ENCODE results near the gene MARK3. TPM values are rescaled to one million over a fixed set of nuclear protein-coding genes. Genes with fewer than 3 reads are reported as not detected.

Gene MARK3
- total RNA-seq, 1 donor from 2014 or later = 99.4 TPM

- DNase-seq (no peak), ATAC-seq (no peak)
- intact Hi-C loops (cut with DNase I) = no loop called here
- Histone ChIP-seq H3K9me3 (peaks cover 5% of the 10 kb centered on the region), H3K27me3 (ENCODE audit: low read depth) (no peaks in the 10 kb centered on the region), H3K4me1 (no peaks in the 10 kb centered on the region), H3K27ac (no peak overlapping the region), H3K4me3 (no peak overlapping the region), H3K36me3 (no peaks in the 10 kb centered on the region)
- TF ChIP-seq CTCF (IDR thresholded peaks at IDR 0.05) = no peak
Observed at GRCh38 chr14:103366741-103367140, 18.5 kb upstream of the MARK3 start.

- Histone ChIP-seq H3K4me3 (no peak overlapping the region), H3K36me3 (no peaks in the 10 kb centered on the region), H3K27ac (no peak overlapping the region), H3K9me3 (peaks cover 5% of the 10 kb centered on the region), H3K4me1 (no peaks in the 10 kb centered on the region), H3K27me3 (ENCODE audit: low read depth) (no peaks in the 10 kb centered on the region)
- DNase-seq (no peak), ATAC-seq (no peak)
- no peak for TF ChIP-seq CTCF (IDR thresholded peaks at IDR 0.05)
- intact Hi-C loops (cut with DNase I) = no loop called here
Observed at GRCh38 chr14:103367995-103368394, 17.2 kb upstream of the MARK3 start.

GRCh38 chr14:103370087-103370486 lies 15.1 kb upstream of the MARK3 start:
- DNase-seq = no peak
- no peak for TF ChIP-seq CTCF (IDR thresholded peaks at IDR 0.05)
- intact Hi-C loops (cut with DNase I) = no loop called here
- Histone ChIP-seq H3K36me3 (no peaks in the 10 kb centered on the region), H3K4me1 (no peaks in the 10 kb centered on the region), H3K4me3 (no peak overlapping the region), H3K27me3 (ENCODE audit: low read depth) (no peaks in the 10 kb centered on the region), H3K9me3 (no peaks in the 10 kb centered on the region), H3K27ac (no peak overlapping the region)
- ATAC-seq = no peak

GRCh38 chr14:103372017-103372416 lies 13.2 kb upstream of the MARK3 start:
- ATAC-seq (no peak), DNase-seq (no peak)
- H3K9me3 ChIP-seq = no peaks in the 10 kb centered on the region
- no peak overlapping the region for H3K27ac ChIP-seq
- no peaks in the 10 kb centered on the region for H3K36me3 ChIP-seq
- TF ChIP-seq CTCF (IDR thresholded peaks at IDR 0.05) = no peak
- no peaks in the 10 kb centered on the region for H3K4me1 ChIP-seq
- H3K27me3 ChIP-seq (ENCODE audit: low read depth) = no peaks in the 10 kb centered on the region
- intact Hi-C loops (cut with DNase I) = no loop called here
- no peak overlapping the region for H3K4me3 ChIP-seq

GRCh38 chr14:103372552-103373304 lies 12.5 kb upstream of the MARK3 start:
- intact Hi-C loops (cut with DNase I) = no loop called here
- Histone ChIP-seq H3K4me3 (no peak overlapping the region), H3K27me3 (ENCODE audit: low read depth) (no peaks in the 10 kb centered on the region), H3K27ac (no peak overlapping the region), H3K9me3 (no peaks in the 10 kb centered on the region), H3K36me3 (no peaks in the 10 kb centered on the region), H3K4me1 (no peaks in the 10 kb centered on the region)
- no peak for ATAC-seq
- TF ChIP-seq CTCF (IDR thresholded peaks at IDR 0.05) = no peak
- no peak for DNase-seq
